Neural cell (in vitro differentiated cells): ENCODE measurements around the gene SYVN1. TPM values are rescaled to one million over a fixed set of nuclear protein-coding genes. Genes with fewer than 3 reads are reported as not detected.
A peak's percentile ranks its signal among the peaks of the same experiment; 100 is the strongest.

Experiments
- H2AFZ ChIP-seq: fragments of 200-600, 300-800 bp; sonication (generic), shearing (Covaris generic); 2 replicates; pipeline ENCODE4 v1.6.0; 2014; ENCODE audit warnings: low read depth, mild to moderate bottlenecking, antibody characterized with exemption, low read length, moderate library complexity
- H3F3A ChIP-seq: fragments of 200-600 bp; shearing (Covaris generic); 2 replicates; pipeline ENCODE4 v1.6.1; 2016; ENCODE audit warnings: mild to moderate bottlenecking, moderate library complexity, mixed read lengths, antibody characterized with exemption, low read length; ENCODE audit not compliant: insufficient read depth, poor library complexity, severe bottlenecking
- H3K27ac ChIP-seq: fragments of 200-600, 300-800 bp; sonication (generic), shearing (Covaris generic); 2 replicates; pipeline ENCODE4 v1.5.1; 2014; ENCODE audit warnings: mild to moderate bottlenecking, low read length, moderate library complexity
- H3K27me3 ChIP-seq: fragments of 300-800, 200-600 bp; sonication (generic), shearing (Covaris generic); 2 replicates; pipeline ENCODE4 v1.6.0; 2014; ENCODE audit warnings: mild to moderate bottlenecking, low read depth, low read length, moderate library complexity; ENCODE audit not compliant: insufficient read depth
- H3K36me3 ChIP-seq: fragments of 300-800, 200-600 bp; sonication (generic), shearing (Covaris generic); 2 replicates; pipeline ENCODE4 v1.5.1; 2014; ENCODE audit warnings: mild to moderate bottlenecking, antibody characterized with exemption, low read length, moderate library complexity; ENCODE audit not compliant: insufficient read depth
- H3K4me2 ChIP-seq: fragments of 300-800, 200-600 bp; sonication (generic), shearing (Covaris generic); 2 replicates; pipeline ENCODE4 v1.6.0; 2014; ENCODE audit warnings: mild to moderate bottlenecking, low read length
- H3K4me3 ChIP-seq: fragments of 300-800, 200-600 bp; sonication (generic), shearing (Covaris generic); 2 replicates; pipeline ENCODE4 v1.5.1; 2014; ENCODE audit warnings: mild to moderate bottlenecking, low read length, moderate library complexity
- H3K79me2 ChIP-seq: fragments of 200-600 bp; shearing (Covaris generic); replicated peaks from 2 replicates; pipeline ENCODE4 v1.6.0; 2014; ENCODE audit warnings: mild to moderate bottlenecking, low read length, moderate library complexity; ENCODE audit not compliant: insufficient read depth
- H3K9ac ChIP-seq: fragments of 300-800, 200-600 bp; sonication (generic), shearing (Covaris generic); 2 replicates; pipeline ENCODE4 v1.6.1; 2016; ENCODE audit warnings: mild to moderate bottlenecking, low read length, mixed read lengths
- H3K9me2 ChIP-seq: fragments of 200-600 bp; shearing (Covaris generic); 2 replicates; pipeline ENCODE4 v1.6.1; 2016; ENCODE audit warnings: mild to moderate bottlenecking, low read length, mixed read lengths; ENCODE audit not compliant: insufficient read depth
- H3K9me3 ChIP-seq: fragments of 200-600, 300-800 bp; sonication (generic), shearing (Covaris generic); 2 replicates; pipeline ENCODE4 v1.6.1; 2016; ENCODE audit warnings: mild to moderate bottlenecking, mixed run types, low read length, moderate library complexity, mixed read lengths
- H4K20me1 ChIP-seq: fragments of 200-600 bp; shearing (Covaris generic); 2 replicates; pipeline ENCODE4 v1.6.1; 2016; ENCODE audit warnings: mild to moderate bottlenecking, mixed run types; ENCODE audit not compliant: insufficient read depth
- CTCF ChIP-seq: fragments of 450-650 bp; IDR thresholded peaks from 2 replicates; pipeline ENCODE4 v1.5.1; 2014; ENCODE audit warnings: antibody characterized with exemption, mild to moderate bottlenecking, moderate library complexity; ENCODE audit not compliant: poor library complexity, severe bottlenecking
- EP300 ChIP-seq: fragments of 450-650 bp; conservative IDR thresholded peaks from 2 replicates; pipeline ENCODE4 v1.6.1; 2014; ENCODE audit warnings: antibody characterized with exemption, mild to moderate bottlenecking, moderate library complexity; ENCODE audit not compliant: poor library complexity, severe bottlenecking
- EZH2 ChIP-seq: fragments of 200-600, 300-800 bp; shearing (Covaris generic), sonication (generic); IDR thresholded peaks from 2 replicates; pipeline ENCODE4 v1.6.1; 2014; ENCODE audit warnings: antibody characterized with exemption, low read length, borderline replicate concordance, mild to moderate bottlenecking; ENCODE audit not compliant: insufficient read depth, poor library complexity, severe bottlenecking
- MXI1 ChIP-seq: fragments of 450-650 bp; conservative IDR thresholded peaks from 2 replicates; pipeline ENCODE4 v1.6.1; 2014; ENCODE audit warnings: antibody characterized with exemption, mild to moderate bottlenecking; ENCODE audit not compliant: poor library complexity, severe bottlenecking
- POLR2AphosphoS5 ChIP-seq: IDR thresholded peaks from 2 replicates; pipeline ENCODE4 v1.6.1; 2012
- RAD21 ChIP-seq: fragments of 450-650 bp; conservative IDR thresholded peaks from 2 replicates; pipeline ENCODE4 v1.6.1; 2014; ENCODE audit warnings: antibody characterized with exemption, mild to moderate bottlenecking, moderate library complexity
- REST ChIP-seq: IDR thresholded peaks from 2 replicates; pipeline ENCODE4 v1.6.1; 2012; ENCODE audit warnings: borderline replicate concordance
- SMC3 ChIP-seq: fragments of 450-650 bp; conservative IDR thresholded peaks from 2 replicates; pipeline ENCODE4 v1.6.1; 2014; ENCODE audit warnings: antibody characterized with exemption, mild to moderate bottlenecking, moderate library complexity; ENCODE audit not compliant: poor library complexity
- TAF1 ChIP-seq: IDR thresholded peaks from 2 replicates; pipeline ENCODE4 v1.6.1; 2012; ENCODE audit warnings: low read depth
- polyA plus RNA-seq: library from polyadenylated mRNA; depleted of rRNA; stranded (reverse); fragments of >200 nt; gene quantifications from 2 replicates; pipeline ENCODE4 v1.2.3, GENCODE V29; 2014

The SYVN1 gene
- polyA plus RNA-seq, 1 donor from 2014 or later: 12.8 TPM

- H3K4me3 ChIP-seq: peak overlapping the region; percentile 97
- no peaks in the 10 kb centered on the region for H3K9me3 ChIP-seq
- no peak overlapping the region for H3K9ac ChIP-seq
- H3K9me2 ChIP-seq: no peaks in the 10 kb centered on the region
- no peak overlapping the region for H3K27ac ChIP-seq
- no peak overlapping the region for H2AFZ ChIP-seq
- H4K20me1 ChIP-seq: no peaks in the 10 kb centered on the region
- H3K79me2 ChIP-seq: peaks cover 27% of the 10 kb centered on the region
- no peak overlapping the region for H3K4me2 ChIP-seq
- no peak for TF ChIP-seq REST
- TF ChIP-seq POLR2AphosphoS5: peak; percentile 28
- TF ChIP-seq CTCF: no peak
- no peak for TF ChIP-seq TAF1
- TF ChIP-seq RAD21: no peak
- no peaks in the 10 kb centered on the region for H3K27me3 ChIP-seq
- no peaks in the 10 kb centered on the region for H3F3A ChIP-seq
- peaks cover 3% of the 10 kb centered on the region for H3K36me3 ChIP-seq
These were observed 18.8 kb downstream of the SYVN1 start for GRCh38 chr11:65115361-65116082.

- Histone ChIP-seq H3K9me2 (no peaks in the 10 kb centered on the region), H3K27ac (no peak overlapping the region), H3K4me2 (no peak overlapping the region), H3K27me3 (no peaks in the 10 kb centered on the region), H4K20me1 (no peaks in the 10 kb centered on the region), H3K9me3 (no peaks in the 10 kb centered on the region), H3K9ac (no peak overlapping the region), H3K79me2 (peaks cover 23% of the 10 kb centered on the region), H3K4me3 (no peak overlapping the region), H2AFZ (no peak overlapping the region), H3F3A (no peaks in the 10 kb centered on the region), H3K36me3 (no peaks in the 10 kb centered on the region)
- TF ChIP-seq SMC3: no peak
- no peak for TF ChIP-seq MXI1
- no peak for TF ChIP-seq TAF1
- no peak for TF ChIP-seq EP300
- TF ChIP-seq EZH2: no peak
- TF ChIP-seq CTCF: no peak
- TF ChIP-seq POLR2AphosphoS5: no peak
- no peak for TF ChIP-seq REST
- TF ChIP-seq RAD21: no peak
These were observed 19.7 kb downstream of the SYVN1 start for GRCh38 chr11:65114538-65115171.
